Skeletal muscle tissue (tissue), 4 donors: Measurements from ENCODE around the gene NR5A1. TPM values are rescaled to one million over a fixed set of nuclear protein-coding genes. Genes with fewer than 3 reads are reported as not detected.

ENCODE experiments used
- H3K27ac ChIP-seq: one replicate; pipeline ENCODE4 v1.7.0; 2013; ENCODE audit warnings: mild to moderate bottlenecking, low read depth, low read length, inconsistent platforms
- H3K27me3 ChIP-seq, 3 donors: one replicate each; pipeline ENCODE4 v1.7.0; 2013; ENCODE audit warnings: low read length in 3 of 3; ENCODE audit not compliant: control insufficient read depth in 3 of 3, insufficient read depth in 3 of 3
- H3K36me3 ChIP-seq, 3 donors: one replicate each; pipeline ENCODE4 v1.7.0; 2013; ENCODE audit warnings: low read length in 3 of 3; ENCODE audit not compliant: control insufficient read depth in 3 of 3, insufficient read depth in 3 of 3
- H3K4me1 ChIP-seq, 3 donors: one replicate each; pipeline ENCODE4 v1.7.0; 2013; ENCODE audit warnings: low read length in 3 of 3, mild to moderate bottlenecking in 3 of 3; ENCODE audit not compliant: control insufficient read depth in 3 of 3, insufficient read depth in 3 of 3
- H3K4me3 ChIP-seq, 3 donors: one replicate each; pipeline ENCODE4 v1.7.0; 2013; ENCODE audit warnings: low read length in 3 of 3
- H3K9ac ChIP-seq, 3 donors: one replicate each; pipeline ENCODE4 v1.7.0; 2013; ENCODE audit warnings: low read length in 3 of 3, mild to moderate bottlenecking in 3 of 3, moderate library complexity in 2 of 3, low read depth in 1 of 3
- H3K9me3 ChIP-seq, 3 donors: one replicate each; pipeline ENCODE4 v1.7.0; 2013; ENCODE audit warnings: low read length in 3 of 3; ENCODE audit not compliant: control insufficient read depth in 3 of 3
- total RNA-seq: library from RNA; depleted of rRNA; stranded (reverse); fragments of >200 nt; gene quantifications from one replicate; pipeline ENCODE4 v1.2.3, GENCODE V29; 2014
- donor health status: Osteomylitis.

NR5A1 gene
- total RNA-seq, 1 donor from 2014 or later, result not detected

- H3K4me1 ChIP-seq, result no peaks in the 10 kb centered on the region
- H3K27ac ChIP-seq, result no peak overlapping the region
- H3K9ac ChIP-seq, result no peak overlapping the region
- peaks cover 0 to 17% (median 8%) of the 10 kb centered on the region in 3 donors for H3K27me3 ChIP-seq
- H3K36me3 ChIP-seq, result peaks cover 0 to 7% (median 1%) of the 10 kb centered on the region in 3 donors
- no peak overlapping the region for H3K4me3 ChIP-seq
- H3K9me3 ChIP-seq, result no peaks in the 10 kb centered on the region
These were observed 10.4 kb upstream of the NR5A1 start for GRCh38 chr9:124517600-124517999.

- Histone ChIP-seq H3K36me3 (peaks cover 0 to 3% (median 0%) of the 10 kb centered on the region in 3 donors), H3K4me1 (no peaks in the 10 kb centered on the region), H3K9me3 (no peaks in the 10 kb centered on the region), H3K9ac (no peak overlapping the region), H3K27ac (no peak overlapping the region), H3K4me3 (no peak overlapping the region), H3K27me3 (peaks cover 3 to 24% (median 13%) of the 10 kb centered on the region in 3 donors)
These were observed 7.7 kb upstream of the NR5A1 start for GRCh38 chr9:124514874-124515273.

GRCh38 chr9:124514125-124514524 lies 6.9 kb upstream of the NR5A1 start:
- H3K9ac ChIP-seq, result no peak overlapping the region
- no peaks in the 10 kb centered on the region for H3K4me1 ChIP-seq

GRCh38 chr9:124513376-124513994 lies 6.3 kb upstream of the NR5A1 start:
- no peak overlapping the region for H3K4me3 ChIP-seq
- no peaks in the 10 kb centered on the region for H3K9me3 ChIP-seq
- H3K27me3 ChIP-seq, result peaks cover 3 to 24% (median 13%) of the 10 kb centered on the region in 3 donors
- no peak overlapping the region for H3K9ac ChIP-seq
- no peaks in the 10 kb centered on the region for H3K36me3 ChIP-seq
- H3K4me1 ChIP-seq, result no peaks in the 10 kb centered on the region
- H3K27ac ChIP-seq, result no peak overlapping the region

More at GRCh38 chr9:124514125-124514524, 6.9 kb upstream of the NR5A1 start:
- H3K9me3 ChIP-seq, result no peaks in the 10 kb centered on the region
- no peak overlapping the region for H3K4me3 ChIP-seq
- peaks cover 3 to 24% (median 13%) of the 10 kb centered on the region in 3 donors for H3K27me3 ChIP-seq
- H3K27ac ChIP-seq, result no peak overlapping the region
- H3K36me3 ChIP-seq, result peaks cover 0 to 3% (median 0%) of the 10 kb centered on the region in 3 donors

- no peaks in the 10 kb centered on the region for H3K36me3 ChIP-seq
- no peak overlapping the region for H3K4me3 ChIP-seq
- no peaks in the 10 kb centered on the region for H3K4me1 ChIP-seq
- H3K9me3 ChIP-seq, result no peaks in the 10 kb centered on the region
- H3K27me3 ChIP-seq, result peaks cover 3 to 24% (median 13%) of the 10 kb centered on the region in 3 donors
- H3K9ac ChIP-seq, result no peak overlapping the region
- H3K27ac ChIP-seq, result no peak overlapping the region
These were observed 5.6 kb upstream of the NR5A1 start for GRCh38 chr9:124512806-124513204.

GRCh38 chr9:124511891-124512805 lies 4.9 kb upstream of the NR5A1 start:
- no peak overlapping the region for H3K4me3 ChIP-seq
- H3K27ac ChIP-seq, result no peak overlapping the region
- no peaks in the 10 kb centered on the region for H3K9me3 ChIP-seq
- H3K4me1 ChIP-seq, result no peaks in the 10 kb centered on the region
- no peak overlapping the region for H3K9ac ChIP-seq
- H3K27me3 ChIP-seq, result peaks cover 3 to 24% (median 13%) of the 10 kb centered on the region in 3 donors
- H3K36me3 ChIP-seq, result no peaks in the 10 kb centered on the region

- no peak overlapping the region for H3K9ac ChIP-seq
These were observed 4.2 kb upstream of the NR5A1 start for GRCh38 chr9:124511426-124511840.

GRCh38 chr9:124510650-124511425 lies 3.6 kb upstream of the NR5A1 start:
- H3K27me3 ChIP-seq, result peaks cover 9 to 33% (median 18%) of the 10 kb centered on the region in 3 donors
- H3K4me1 ChIP-seq, result no peaks in the 10 kb centered on the region
- H3K4me3 ChIP-seq, result no peak overlapping the region
- no peaks in the 10 kb centered on the region for H3K9me3 ChIP-seq
- no peak overlapping the region for H3K27ac ChIP-seq
- H3K36me3 ChIP-seq, result no peaks in the 10 kb centered on the region
- no peak overlapping the region for H3K9ac ChIP-seq

More at GRCh38 chr9:124511426-124511840, 4.2 kb upstream of the NR5A1 start:
- Histone ChIP-seq H3K4me3 (no peak overlapping the region), H3K27me3 (peaks cover 3 to 28% (median 18%) of the 10 kb centered on the region in 3 donors), H3K4me1 (no peaks in the 10 kb centered on the region), H3K9me3 (no peaks in the 10 kb centered on the region), H3K36me3 (no peaks in the 10 kb centered on the region), H3K27ac (no peak overlapping the region)

- no peaks in the 10 kb centered on the region for H3K36me3 ChIP-seq
- no peaks in the 10 kb centered on the region for H3K9me3 ChIP-seq
- H3K27ac ChIP-seq, result no peak overlapping the region
- H3K9ac ChIP-seq, result no peak overlapping the region
- H3K4me3 ChIP-seq, result no peak overlapping the region
- H3K27me3 ChIP-seq, result peaks cover 31 to 45% (median 33%) of the 10 kb centered on the region in 3 donors
- peaks cover 5 to 7% (median 5%) of the 10 kb centered on the region in 3 donors for H3K4me1 ChIP-seq
These were observed 753 bp upstream of the NR5A1 start for GRCh38 chr9:124507880-124508423.
